DMS79 (cell line): ENCODE results near the gene PEAK1.
"Not testable (repeated sequence)": the region's sequence is repeated elsewhere in the genome, so short reads cannot be mapped to it uniquely, and the experiment has no call there.

ENCODE experiments used
- DNase-seq: peaks from one replicate; lab custom pipeline; 2025; lab: John Stamatoyannopoulos, UW

Gene PEAK1

DNA sequence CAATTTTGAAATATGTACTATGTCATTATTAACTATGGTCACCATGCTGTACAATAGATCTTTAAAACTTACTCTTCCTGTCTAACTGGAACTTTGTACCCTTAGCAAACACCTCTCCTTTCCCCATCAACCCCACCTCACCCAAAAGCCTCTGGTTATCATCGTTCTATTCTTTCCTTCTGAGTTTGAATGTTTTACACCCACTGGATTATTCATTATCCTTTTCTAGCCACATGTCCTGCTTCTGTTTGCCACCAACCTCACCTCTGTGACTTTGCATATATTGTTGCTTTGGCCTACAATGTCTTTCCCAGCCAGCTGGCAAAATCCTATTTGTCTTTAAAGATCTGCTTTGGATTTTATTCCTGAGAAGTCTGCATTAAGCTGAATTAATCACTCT, 246.4 kb downstream of the PEAK1 start:
- no peak for DNase-seq

DNA sequence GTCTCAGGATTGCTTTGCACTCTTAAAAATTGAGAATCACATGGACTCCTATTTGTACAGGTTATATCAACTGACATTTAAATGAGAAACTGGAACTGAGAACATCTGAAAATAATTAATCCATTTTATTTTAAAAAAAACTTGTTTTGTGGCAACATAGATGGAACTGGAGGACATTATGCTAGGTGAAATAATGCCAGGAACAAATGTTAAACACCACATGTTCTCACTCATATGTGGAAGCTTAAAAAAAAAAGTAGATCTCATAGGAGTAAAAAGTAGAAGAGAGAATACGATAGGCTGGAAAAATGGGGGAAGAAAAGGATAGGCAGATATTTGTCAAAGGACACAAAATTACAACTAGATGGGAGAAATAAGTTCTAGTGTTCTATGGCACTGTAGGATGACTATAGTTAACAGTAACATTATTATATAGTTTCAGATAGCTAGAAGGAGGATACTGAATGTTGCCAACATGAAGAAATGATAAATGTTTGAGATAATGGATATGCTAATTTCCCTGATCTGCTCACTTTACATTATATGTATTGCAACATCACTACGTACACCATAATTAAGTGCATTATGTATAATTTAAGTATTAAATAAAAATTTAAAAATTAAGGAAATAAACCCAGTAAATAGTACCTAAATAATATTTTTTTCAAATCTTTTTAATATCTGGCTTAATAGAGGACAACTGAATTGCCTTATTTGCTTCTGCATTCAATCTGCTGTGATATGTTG, 248.5 kb downstream of the PEAK1 start:
- DNase-seq: no peak

DNA sequence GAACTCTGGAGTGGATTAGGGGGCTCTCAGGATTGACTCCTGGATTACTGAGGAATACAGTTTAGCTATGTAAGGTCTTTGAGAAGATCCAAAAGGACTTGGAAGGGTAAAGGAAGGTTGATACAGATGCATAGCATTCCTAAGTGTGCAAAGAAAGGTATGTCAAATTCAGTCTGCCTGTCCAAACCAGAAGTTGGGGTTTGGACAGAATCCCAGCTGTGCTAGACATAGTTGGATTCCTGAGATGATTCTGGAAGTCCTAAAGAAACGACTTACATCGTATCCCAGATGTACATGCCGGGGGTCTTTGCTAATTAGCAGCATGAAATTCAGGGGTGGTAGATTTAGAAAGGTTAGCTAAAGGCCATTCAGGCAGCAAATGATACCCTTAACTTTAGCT, 251.3 kb downstream of the PEAK1 start:
- no peak for DNase-seq

DNA sequence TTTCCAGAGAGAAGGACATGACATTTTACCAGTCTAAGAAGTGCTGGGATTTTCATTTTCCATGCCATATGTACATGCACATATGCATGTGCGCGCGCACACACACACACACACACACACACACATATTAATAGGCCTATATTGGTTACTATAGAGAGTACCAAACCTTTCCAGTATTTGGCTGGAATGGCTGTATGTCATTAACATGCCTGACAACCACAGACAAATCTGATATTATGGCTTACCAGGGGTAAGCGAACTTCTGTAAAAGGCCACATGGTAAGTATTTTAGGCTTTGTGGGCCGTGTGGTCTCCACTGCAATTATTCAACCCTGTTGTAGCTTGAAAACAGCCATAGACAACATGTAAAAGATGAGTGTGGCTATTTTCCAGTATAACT, 251.8 kb downstream of the PEAK1 start:
- DNase-seq: no peak

DNA sequence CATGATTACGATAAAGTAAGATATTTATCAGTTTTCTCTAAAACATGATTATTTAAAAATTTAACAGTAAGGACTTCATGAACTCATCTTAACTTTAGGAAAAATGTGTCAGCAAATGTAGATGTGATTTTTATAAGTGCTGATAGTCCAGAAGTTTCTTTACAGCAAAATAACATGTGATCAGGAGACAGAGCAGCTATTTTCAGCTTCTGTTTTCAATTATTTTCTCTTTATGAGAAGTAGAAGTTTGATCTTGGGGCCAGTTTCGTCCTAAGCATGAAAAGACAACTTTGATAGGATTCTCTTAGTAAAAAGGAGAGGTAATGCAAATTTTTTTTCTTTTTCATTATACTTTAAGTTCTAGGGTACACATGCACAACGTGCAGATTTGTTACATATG, 252.5 kb downstream of the PEAK1 start:
- no peak for DNase-seq

DNA sequence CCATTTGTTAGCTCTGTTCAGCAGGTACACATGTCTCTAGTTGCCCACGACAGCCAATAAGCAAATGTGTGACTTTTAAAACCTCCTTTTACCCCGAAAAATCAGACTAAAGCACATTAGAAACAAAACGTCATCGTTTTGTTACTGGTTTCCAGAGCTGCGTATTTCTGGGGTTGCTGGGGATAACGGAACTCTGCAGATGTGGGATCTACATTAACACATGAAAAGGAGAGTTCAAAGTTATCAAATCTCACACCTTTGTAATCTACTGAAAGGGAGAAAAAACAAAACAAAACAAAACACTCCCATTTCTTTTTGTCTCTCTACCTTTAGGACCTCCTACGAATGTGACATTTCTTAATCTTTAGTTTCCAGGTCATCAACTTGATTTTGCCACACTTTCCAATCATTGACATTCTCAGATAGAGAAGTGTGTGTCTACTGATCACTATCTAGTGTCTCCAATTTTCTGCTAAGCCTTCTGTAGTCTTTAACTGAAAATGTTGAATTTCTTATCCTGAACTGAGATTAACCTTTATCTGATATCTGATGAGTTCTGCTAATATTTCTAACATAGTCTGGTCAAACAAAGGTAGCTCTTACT, 256.0 kb downstream of the PEAK1 start:
- DNase-seq: no peak

DNA sequence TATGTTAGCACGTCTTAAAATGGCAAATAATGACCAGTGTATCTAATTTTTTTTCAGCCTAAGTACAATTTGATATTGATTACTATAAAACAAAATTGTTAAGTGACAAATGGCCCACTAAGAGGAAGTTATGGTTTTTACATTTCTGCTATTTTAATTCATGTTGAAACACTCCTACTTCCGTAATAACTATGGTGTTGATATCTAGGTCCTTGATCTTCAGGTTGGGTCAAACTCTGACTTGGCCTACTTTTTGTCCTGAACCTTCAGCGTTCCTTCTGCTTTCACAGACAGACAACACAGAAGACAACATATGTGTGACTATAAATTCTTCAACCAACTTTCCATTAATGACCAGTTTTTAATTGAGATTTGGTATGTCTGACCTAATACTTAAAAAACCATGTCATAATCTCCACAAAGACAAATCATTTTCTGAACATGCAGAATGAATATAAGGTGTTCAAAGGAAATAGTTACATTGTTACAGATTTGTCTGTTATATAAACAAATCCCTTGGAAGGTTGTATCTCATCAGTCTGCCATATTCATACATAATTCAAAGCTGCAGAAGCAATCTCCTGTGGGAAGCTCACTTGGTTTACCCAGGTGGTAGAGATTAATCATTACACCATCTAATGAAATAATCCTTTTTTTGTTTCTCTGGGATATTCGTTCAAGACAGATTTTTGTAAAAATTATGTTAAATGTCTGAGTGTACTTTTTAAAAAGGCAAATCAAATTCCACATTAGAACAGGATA, 256.9 kb downstream of the PEAK1 start:
- DNase-seq: no peak

DNA sequence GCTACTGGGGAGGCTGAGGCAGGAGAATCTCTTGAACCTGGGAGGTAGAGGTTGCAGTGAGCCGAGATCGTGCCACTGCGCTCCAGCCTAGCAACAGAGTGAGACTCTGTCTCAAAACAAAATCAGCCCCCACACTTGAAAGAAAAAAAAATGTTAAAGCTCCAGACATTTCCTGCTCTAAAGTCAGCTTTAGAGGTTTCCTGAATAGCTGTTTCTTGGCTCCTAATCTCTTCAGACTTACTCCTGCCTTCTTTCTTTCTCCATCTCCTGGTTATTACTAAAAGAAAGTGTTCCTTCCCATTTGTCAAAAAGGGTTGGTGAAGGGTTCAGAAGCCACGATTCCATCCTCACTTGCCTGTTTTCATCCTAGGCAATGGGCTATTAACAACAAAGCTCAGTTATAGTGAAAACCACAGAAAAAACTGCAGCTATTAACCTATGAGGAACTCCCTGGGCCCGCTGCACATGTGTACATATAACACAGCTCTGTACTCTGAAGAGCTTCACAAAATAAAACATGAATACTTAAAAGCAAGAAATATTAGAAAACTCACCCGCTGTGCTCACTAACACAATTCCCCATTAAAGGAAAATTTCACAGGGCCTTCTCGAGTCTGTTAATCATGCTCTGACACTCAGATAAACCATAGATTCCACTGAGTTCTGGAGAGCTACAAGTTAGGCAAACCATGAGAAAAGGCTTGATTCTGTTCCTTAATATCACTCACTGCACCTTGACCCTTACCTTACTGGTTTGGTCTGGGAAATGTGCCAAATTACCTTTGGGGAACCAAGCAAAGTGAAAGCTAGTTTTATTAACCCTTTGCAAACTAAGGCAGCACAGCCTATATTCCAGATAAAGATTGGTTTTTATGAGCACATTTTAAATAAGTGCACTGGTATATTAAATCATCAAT, 259.1 kb downstream of the PEAK1 start:
- peak; percentile 8 for DNase-seq

DNA sequence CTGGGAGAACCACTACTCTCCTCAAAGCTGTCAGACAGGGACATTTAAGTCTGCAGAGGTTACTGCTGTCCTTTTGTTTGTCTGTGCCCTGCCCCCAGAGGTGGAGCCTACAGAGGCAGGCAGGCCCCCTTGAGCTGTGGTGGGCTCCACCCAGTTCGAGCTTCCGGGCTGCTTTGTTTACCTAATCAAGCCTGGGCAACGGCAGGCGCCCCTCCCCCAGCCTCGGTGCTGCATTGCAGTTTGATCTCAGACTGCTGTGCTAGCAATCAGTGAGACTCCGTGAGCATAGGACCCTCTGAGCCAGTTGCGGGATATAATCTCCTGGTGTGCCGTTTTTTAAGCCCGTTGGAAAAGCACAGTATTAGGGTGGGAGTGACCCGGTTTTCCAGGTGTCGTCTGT, 263.9 kb downstream of the PEAK1 start:
- not testable (repeated sequence) for DNase-seq

DNA sequence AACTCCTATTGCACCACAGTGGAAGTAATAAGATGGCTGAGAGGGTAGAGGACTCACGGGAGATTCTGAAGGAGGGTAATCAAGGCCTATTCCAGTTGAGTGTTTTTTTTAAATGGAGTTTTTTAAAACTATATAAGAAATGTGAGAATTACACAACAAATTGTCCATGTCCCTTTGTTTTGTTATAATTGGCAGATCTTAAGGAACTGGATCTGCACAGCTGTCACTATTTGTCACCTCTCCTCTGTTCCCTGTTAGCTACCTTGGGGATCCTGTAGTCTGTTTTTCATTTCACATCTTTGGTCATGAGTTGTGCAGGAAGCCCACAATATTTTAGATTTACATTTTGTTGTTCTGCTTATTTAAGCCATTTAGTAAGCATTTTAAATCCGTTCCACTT, 271.7 kb downstream of the PEAK1 start:
- no peak for DNase-seq

DNA sequence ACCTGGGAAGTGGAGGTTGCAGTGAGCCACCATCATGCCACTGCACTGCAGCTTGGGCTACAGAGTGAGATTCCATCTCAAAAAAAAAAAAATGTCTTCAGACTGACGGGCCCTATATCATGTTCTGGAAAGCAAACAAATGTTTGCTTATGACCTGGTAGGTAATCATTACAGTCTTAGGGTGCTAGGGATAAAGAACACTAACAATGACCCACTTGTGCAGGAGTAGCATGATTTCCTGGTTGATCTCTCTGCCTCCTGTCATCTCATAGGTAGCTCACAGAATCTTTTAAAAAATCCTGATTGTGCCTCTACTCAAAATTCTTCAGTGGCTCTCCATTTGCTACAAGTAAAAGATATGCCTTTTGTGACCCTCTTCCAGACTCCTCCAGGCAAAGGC, 274.5 kb downstream of the PEAK1 start:
- DNase-seq: no peak

DNA sequence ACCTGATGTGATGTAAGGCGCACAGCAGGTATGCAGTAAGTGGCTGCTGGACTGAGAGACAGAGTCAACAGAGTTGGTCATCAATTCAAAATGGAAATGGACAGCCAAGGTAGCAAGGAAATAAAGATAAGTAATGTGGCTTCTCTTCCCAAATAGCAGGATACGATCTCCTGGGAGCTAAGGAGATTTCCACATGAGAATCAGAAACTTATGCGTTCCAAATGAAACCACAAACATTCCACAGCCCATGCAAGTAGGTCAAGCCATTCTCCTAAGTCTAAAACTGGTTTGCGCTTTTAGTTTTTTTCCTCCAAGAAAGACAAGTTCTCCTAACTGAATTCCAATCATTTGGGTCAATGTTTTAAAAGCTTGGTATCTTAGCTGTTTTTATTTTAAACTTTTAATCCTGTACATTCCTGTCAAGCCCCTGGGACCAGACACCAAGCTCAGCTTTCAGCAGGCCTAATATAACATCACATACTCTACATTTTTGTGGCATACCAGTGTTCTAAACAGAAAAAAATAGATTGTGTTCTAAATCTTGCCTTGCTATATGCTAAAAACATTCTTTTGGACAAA, 275.3 kb downstream of the PEAK1 start:
- no peak for DNase-seq

DNA sequence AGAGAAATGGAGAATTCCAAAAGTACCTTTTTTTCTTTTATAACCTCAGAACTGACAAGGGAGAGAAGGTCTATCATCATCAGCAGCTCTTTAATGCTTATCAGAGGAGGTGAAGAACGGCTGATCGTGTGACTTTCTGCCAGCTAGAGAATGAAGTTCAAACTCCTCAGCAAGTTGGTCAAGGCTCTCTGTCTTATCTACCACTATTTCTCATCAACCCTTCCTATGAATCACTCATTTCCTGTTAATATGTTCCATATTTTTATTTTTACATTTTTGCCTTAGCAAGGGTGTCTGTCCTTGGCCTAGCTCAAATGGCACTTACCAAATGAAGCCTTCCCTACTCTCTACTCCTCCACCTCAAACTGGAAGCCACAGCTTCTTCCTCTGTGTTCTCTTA, 275.9 kb downstream of the PEAK1 start:
- DNase-seq: no peak

DNA sequence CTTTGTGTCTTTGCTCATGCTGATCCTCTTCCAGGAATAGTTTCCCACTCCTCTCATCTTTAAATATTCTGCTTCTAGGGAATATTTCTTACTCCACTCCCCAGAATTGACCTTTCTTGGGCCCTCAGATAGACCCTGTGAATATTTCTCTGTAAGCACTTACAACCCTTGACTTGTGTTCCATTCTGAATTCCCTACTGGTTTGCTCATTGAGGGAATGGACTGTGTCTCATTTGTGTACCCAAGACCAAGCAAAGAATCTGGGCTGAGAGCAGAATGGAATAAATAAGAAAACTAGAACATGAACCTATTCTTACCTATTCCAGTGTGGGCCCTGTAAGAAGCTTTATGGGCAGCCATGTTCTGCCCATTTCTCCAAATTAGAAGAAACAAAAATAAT, 276.3 kb downstream of the PEAK1 start:
- no peak for DNase-seq

DNA sequence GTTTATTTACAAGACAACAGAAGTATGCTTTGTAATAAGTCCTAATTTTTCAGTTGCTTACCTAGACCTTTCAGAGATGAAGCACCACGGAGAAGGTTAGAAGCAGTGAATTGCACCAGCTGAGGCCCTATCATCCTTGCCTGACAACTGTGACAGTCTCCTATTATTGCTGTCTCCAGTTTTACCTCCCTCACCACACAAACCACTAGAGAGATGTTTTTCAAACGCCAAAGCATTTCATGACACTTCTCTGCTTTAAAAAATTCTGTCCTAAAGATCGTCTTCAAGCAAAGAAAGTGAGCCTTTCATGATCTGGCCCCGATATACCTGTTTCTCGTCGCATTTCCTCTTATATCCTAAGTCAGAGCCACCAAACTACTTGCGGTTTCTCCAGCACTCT, 276.7 kb downstream of the PEAK1 start:
- DNase-seq: no peak

DNA sequence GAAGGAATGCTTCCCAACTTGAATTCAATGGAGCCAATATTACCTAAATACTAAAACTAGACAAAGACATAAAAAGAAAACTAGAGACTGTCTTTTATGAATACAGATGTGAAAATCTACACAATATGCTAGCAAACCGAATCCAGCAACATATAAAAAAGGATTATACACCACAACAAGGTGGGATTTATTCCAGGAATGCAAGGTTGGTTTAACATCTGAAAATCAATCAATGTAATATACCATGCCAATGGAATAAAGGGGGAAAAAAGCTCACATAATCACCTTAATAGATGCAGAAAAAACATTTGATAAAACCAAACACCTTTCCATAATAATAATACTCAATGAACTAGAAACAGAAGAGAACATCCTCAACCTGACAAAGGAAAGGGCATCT, 279.7 kb downstream of the PEAK1 start:
- DNase-seq: no peak

DNA sequence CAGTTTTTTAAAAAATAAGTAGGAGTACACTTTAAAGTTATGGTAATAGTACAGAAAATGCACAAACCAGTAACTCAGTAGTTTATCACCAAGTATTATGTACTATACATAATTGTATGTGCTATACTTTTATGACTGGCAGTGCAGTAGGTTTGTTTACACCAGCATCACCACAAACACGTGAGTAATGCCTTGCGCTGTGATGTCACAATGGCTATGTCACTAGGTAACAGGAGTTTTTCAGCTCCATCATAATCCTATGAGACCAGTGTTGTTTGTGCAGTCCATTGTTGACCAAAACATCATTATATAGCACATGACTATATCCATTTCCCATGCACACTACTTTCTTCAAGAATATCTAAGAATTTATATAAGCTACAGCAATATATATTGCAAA, 280.6 kb downstream of the PEAK1 start:
- no peak for DNase-seq

DNA sequence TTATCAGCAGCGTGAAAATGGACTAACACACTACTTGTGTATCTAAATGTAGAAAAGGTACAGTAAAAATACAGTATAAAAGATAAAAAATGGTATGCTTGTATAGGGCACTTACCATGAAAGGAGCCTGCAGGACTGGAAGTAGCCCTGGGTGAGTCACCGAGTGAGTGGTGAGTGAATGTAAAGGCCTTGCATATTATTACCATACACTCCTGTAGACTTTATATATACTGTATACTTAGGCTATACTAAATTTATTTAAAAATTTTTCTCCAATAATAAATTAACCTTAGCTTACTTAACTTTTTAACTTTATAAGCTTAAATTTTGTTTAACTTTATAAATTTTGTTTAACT, 281.8 kb downstream of the PEAK1 start:
- no peak for DNase-seq

DNA sequence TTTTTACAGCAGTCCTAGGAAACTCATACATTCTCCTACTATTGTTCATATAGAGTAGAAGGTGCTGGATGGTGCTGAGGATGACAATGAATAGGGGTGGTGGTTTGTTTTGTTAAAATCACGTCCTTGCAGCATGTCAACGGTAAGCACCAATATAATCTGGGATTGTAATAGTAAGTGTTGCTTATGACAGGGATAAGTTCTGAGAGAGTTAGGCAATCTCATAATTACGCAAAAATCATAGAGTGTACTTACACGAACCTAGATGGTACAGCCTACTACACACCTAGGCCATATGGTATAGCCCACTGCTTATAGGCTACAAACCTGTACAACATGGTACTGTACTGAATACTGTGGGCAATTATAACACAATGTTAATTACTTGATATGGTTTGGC, 284.7 kb downstream of the PEAK1 start:
- no peak for DNase-seq

DNA sequence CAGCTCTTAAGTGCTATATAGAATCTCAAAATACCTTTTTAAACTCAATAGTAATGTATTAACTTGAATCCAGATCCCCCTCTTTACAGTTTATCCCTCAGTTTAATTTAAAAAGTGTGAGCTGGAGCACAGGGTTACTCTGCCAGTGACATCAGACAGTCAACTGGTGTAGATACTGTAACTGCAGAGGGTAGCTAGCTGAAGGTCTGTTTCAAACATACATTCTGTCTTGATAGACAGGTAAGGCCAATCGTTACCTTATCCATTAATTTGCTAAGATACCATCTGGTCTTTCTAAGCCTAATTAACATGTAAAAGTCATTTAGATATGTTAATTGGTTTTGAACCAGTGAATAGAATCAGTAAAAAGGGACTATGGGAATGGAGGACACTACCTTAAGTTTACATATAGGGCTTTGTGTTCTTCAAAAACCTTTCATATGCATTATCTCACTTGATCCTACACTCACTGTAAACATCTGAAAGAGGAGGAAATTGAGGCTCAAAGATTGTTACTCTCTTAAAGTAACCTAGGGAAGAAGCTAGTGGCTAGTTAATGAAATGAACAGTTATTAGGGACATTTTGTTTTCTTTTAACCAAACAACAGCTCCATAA, 289.5 kb downstream of the PEAK1 start:
- no peak for DNase-seq

DNA sequence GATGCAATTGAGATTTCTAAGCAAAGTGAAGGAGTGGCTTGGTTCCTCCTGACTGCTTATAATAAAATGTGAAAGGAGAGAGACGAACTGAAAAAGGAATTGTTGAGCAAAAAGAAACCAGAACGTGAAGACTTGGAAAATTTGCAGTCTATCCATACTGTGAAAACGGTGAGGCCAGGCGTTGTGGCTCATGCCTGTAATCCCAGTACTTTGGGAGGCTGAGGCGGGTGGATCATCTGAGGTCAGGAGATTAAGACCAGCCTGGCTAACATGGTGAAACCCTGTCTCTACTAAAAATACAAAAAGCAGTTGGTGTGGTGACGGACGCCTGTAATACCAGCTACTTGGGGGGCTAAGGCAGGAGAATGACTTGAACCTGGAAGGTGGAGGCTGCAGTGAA, 292.3 kb downstream of the PEAK1 start:
- no peak for DNase-seq
